Endothelial cell of umbilical vein (primary cell): ENCODE measurements around the gene ZNF891. TPM values are rescaled to one million over a fixed set of nuclear protein-coding genes. Genes with fewer than 3 reads are reported as not detected.

Source experiments
- BruUV-seq: library from RNA; stranded (reverse); fragments of 400-500 nt; replicated peaks from 2 replicates; lab custom pipeline; 2021; lab: Mats Ljungman, UMichigan
- CTCF ChIA-PET: fragments of 300-600, 350-600 bp; sonication (Branson Sonifier 250); formaldehyde crosslinking; loops from one replicate; lab custom pipeline; 2021; ENCODE audit warnings: antibody characterized with exemption, inconsistent platforms; lab: Charles Lee
- POLR2A ChIA-PET: fragments of 300-600, 350-600 bp; sonication (Branson Sonifier 250); formaldehyde crosslinking; loops from one replicate; lab custom pipeline; 2021; ENCODE audit warnings: antibody characterized with exemption, inconsistent platforms; lab: Charles Lee
- DNase-seq: peaks from one replicate; pipeline ENCODE4 v3.0.0-alpha.2; 2011; ENCODE audit warnings: low read depth, low spot score
- FAIRE-seq: peaks from 2 replicates; lab custom pipeline; 2011; peaks lifted over from hg19 to GRCh38; lab: Jason Lieb, UNC
- H2AFZ ChIP-seq: 2 replicates; pipeline ENCODE4 v1.6.0; 2012; ENCODE audit warnings: low read depth, low read length, control low read depth, inconsistent platforms
- H3K27ac ChIP-seq: 2 replicates; pipeline ENCODE4 v1.5.1; 2011; ENCODE audit warnings: low read depth, mild to moderate bottlenecking, control low read depth, low read length, moderate library complexity; ENCODE audit not compliant: insufficient read depth
- H3K27me3 ChIP-seq, 2 experiments: 2 replicates each; pipeline versions ENCODE4 v1.6.0 to v1.6.1; 2011; ENCODE audit warnings: low read length in 2 of 2, mixed read lengths in 1 of 2; ENCODE audit not compliant: control insufficient read depth in 2 of 2, insufficient read depth in 2 of 2
- H3K36me3 ChIP-seq, 2 experiments: 2 replicates in 1 of 2; 3 replicates in 1 of 2; pipeline ENCODE4 v1.5.1; 2011; ENCODE audit warnings: low read length in 2 of 2, mild to moderate bottlenecking in 1 of 2, moderate library complexity in 1 of 2; ENCODE audit not compliant: control insufficient read depth in 2 of 2, insufficient read depth in 2 of 2; ENCODE audit errors: extremely low read depth in 1 of 2
- H3K4me1 ChIP-seq: 3 replicates; pipeline ENCODE4 v1.5.1; 2011; ENCODE audit warnings: mild to moderate bottlenecking, low read length; ENCODE audit not compliant: control insufficient read depth, insufficient read depth; ENCODE audit errors: extremely low read depth
- H3K4me2 ChIP-seq: 2 replicates; pipeline ENCODE4 v1.6.1; 2011; ENCODE audit warnings: low read length, control low read depth, mixed read lengths; ENCODE audit not compliant: insufficient read depth
- H3K4me3 ChIP-seq, 3 experiments: fragments of 200-600 bp in 1 of 3; sonication (generic), shearing (Covaris generic) in 1 of 3; replicated peaks in 1 of 3; 2 replicates each; pipeline ENCODE4 v1.5.1; 2011 to 2016; ENCODE audit warnings: control low read depth in 3 of 3, low read length in 3 of 3, mild to moderate bottlenecking in 2 of 3, inconsistent platforms in 1 of 3, low read depth in 1 of 3, moderate library complexity in 1 of 3; ENCODE audit not compliant: insufficient read depth in 1 of 3
- H3K79me2 ChIP-seq: 2 replicates; pipeline ENCODE4 v1.6.0; 2012; ENCODE audit warnings: low read length, inconsistent platforms; ENCODE audit not compliant: control insufficient read depth, insufficient read depth
- H3K9ac ChIP-seq: replicated peaks from 2 replicates; pipeline ENCODE3; 2011; ENCODE audit warnings: low read length, control low read depth; ENCODE audit not compliant: insufficient read depth; ENCODE audit errors: extremely low read depth
- H3K9me1 ChIP-seq: replicated peaks from 3 replicates; pipeline ENCODE4 v1.6.0; 2011; ENCODE audit warnings: mild to moderate bottlenecking, low read length; ENCODE audit not compliant: control insufficient read depth, insufficient read depth; ENCODE audit errors: extremely low read depth
- H3K9me3 ChIP-seq: replicated peaks from 2 replicates; pipeline ENCODE4 v1.5.1; 2012; ENCODE audit warnings: low read length, inconsistent platforms; ENCODE audit not compliant: control insufficient read depth, insufficient read depth
- H4K20me1 ChIP-seq: replicated peaks from 2 replicates; pipeline ENCODE3; 2011; ENCODE audit warnings: mild to moderate bottlenecking, low read length; ENCODE audit not compliant: control insufficient read depth, insufficient read depth; ENCODE audit errors: extremely low read depth
- EZH2 ChIP-seq: IDR thresholded peaks from 2 replicates; pipeline ENCODE4 v1.6.1; 2012; ENCODE audit warnings: borderline replicate concordance, low read depth, mild to moderate bottlenecking, moderate library complexity, low read length, inconsistent platforms; ENCODE audit not compliant: severe bottlenecking
- FOS ChIP-seq: IDR thresholded peaks from 2 replicates; pipeline ENCODE4 v1.6.1; 2011; ENCODE audit warnings: mild to moderate bottlenecking, low read length, moderate library complexity, borderline replicate concordance; ENCODE audit not compliant: insufficient read depth
- GATA2 ChIP-seq: IDR thresholded peaks from 2 replicates; pipeline ENCODE4 v1.7.0; 2011; ENCODE audit warnings: low read depth, mild to moderate bottlenecking, moderate library complexity, mixed read lengths, low read length; ENCODE audit not compliant: insufficient read length, insufficient read depth
- JUN ChIP-seq: IDR thresholded peaks from 2 replicates; pipeline ENCODE4 v1.6.1; 2011; ENCODE audit warnings: borderline replicate concordance, low read depth; ENCODE audit not compliant: insufficient read length, insufficient read depth
- MYC ChIP-seq: IDR thresholded peaks from one replicate; pipeline ENCODE4 v1.6.1; 2011; ENCODE audit warnings: mild to moderate bottlenecking, low read depth, low read length
- POLR2A ChIP-seq: IDR thresholded peaks from 2 replicates; pipeline ENCODE4 v1.6.1; 2012; ENCODE audit warnings: low read depth, mild to moderate bottlenecking, control low read depth, low read length
- POLR2AphosphoS5 ChIP-seq: IDR thresholded peaks from 2 replicates; pipeline ENCODE4 v1.6.1; 2012; ENCODE audit warnings: low read depth, mild to moderate bottlenecking, control low read depth, low read length, moderate library complexity; ENCODE audit not compliant: insufficient read depth
- dilution Hi-C: fragments of 300-500 bp; cut with MboI; formaldehyde crosslinking; loops from one replicate; pipeline ENCODE4 v1.15.0; 2019; ENCODE audit warnings: low sequenced_read_pairs; ENCODE audit not compliant: extremely low pct_ligation_motif_present
- intact Hi-C: fragments of 100-400 bp; cut with micrococcal nuclease; formaldehyde crosslinking; loops from one replicate; pipeline ENCODE4 v1.10.0; 2022
- polyA plus RNA-seq, 4 experiments: library from polyadenylated mRNA; depleted of rRNA in 3 of 4; stranded (reverse) in 3 of 4; unstranded in 1 of 4; fragments of >200 nt; gene quantifications; 2 replicates each; pipeline versions ENCODE4 v1.2.1 to v1.2.3, GENCODE V29; 2011 to 2012; ENCODE audit warnings: missing spikeins in 1 of 4
- total RNA-seq: library from RNA; stranded (reverse); gene quantifications from 2 replicates; pipeline ENCODE4 v1.2.3, GENCODE V29; 2021
- TF ChIP-seq, protein P1 (sequence below): IDR thresholded peaks from 2 replicates; pipeline ENCODE4 v1.6.1; 2011; ENCODE audit not compliant: insufficient read depth, insufficient read length
- TF ChIP-seq, protein P2 (sequence below), 2 donors: IDR thresholded peaks; 1 replicate in 1 of 2; 2 replicates in 1 of 2; pipeline ENCODE4 v1.5.1; 2011; ENCODE audit warnings: low read length in 2 of 2, mild to moderate bottlenecking in 2 of 2, moderate library complexity in 2 of 2, control low read depth in 1 of 2, inconsistent platforms in 1 of 2, low read depth in 1 of 2; ENCODE audit not compliant: insufficient read depth in 1 of 2; ENCODE audit errors: extremely low read depth in 1 of 2

ZNF891 gene
- total and polyA plus RNA-seq, 2 donors (not counting 3 experiments of a cell fraction or from before 2014, with no cell fraction given): 0.32 to 1.5 TPM

DNA sequence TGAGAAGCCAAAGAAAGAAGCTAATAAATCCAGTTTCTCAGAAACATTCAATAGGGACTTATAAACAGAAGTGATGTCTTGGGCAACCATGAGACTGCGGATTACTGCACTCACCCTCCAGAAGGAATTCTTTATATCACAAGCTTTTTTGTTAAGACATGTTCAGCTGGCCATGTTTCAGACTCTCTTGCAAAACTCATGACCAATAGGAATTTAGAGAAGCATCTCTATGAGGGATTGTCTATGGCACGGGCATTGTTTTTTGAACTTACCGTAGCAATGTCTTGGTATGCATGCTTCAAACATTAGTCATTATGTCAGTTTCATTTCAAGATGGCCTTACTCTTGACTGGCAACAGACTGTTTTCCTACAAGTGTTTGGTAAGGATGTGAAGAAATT, 35.7 kb upstream of the ZNF891 start:
- H2AFZ ChIP-seq: no peak overlapping the region
- no peaks in the 10 kb centered on the region for H3K4me1 ChIP-seq
- ChIA-PET CTCF (no interaction called here), POLR2A (no interaction called here)
- no peaks in the 10 kb centered on the region for H4K20me1 ChIP-seq
- H3K27me3 ChIP-seq: no peaks in the 10 kb centered on the region
- BruUV-seq: no TSS peak
- H3K9me3 ChIP-seq: no peaks in the 10 kb centered on the region
- no peak for DNase-seq
- TF ChIP-seq, protein P1, sequence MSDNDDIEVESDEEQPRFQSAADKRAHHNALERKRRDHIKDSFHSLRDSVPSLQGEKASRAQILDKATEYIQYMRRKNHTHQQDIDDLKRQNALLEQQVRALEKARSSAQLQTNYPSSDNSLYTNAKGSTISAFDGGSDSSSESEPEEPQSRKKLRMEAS: no peak
- TF ChIP-seq MYC (no peak), FOS (no peak), POLR2AphosphoS5 (no peak), POLR2A (no peak), JUN (no peak), EZH2 (no peak), GATA2 (no peak)
- TF ChIP-seq, protein P2, sequence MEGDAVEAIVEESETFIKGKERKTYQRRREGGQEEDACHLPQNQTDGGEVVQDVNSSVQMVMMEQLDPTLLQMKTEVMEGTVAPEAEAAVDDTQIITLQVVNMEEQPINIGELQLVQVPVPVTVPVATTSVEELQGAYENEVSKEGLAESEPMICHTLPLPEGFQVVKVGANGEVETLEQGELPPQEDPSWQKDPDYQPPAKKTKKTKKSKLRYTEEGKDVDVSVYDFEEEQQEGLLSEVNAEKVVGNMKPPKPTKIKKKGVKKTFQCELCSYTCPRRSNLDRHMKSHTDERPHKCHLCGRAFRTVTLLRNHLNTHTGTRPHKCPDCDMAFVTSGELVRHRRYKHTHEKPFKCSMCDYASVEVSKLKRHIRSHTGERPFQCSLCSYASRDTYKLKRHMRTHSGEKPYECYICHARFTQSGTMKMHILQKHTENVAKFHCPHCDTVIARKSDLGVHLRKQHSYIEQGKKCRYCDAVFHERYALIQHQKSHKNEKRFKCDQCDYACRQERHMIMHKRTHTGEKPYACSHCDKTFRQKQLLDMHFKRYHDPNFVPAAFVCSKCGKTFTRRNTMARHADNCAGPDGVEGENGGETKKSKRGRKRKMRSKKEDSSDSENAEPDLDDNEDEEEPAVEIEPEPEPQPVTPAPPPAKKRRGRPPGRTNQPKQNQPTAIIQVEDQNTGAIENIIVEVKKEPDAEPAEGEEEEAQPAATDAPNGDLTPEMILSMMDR (IDR thresholded peaks at IDR 0.05; ENCODE audit: extremely low read depth in 1 of 2, insufficient read depth in 1 of 2, low read depth in 1 of 2, low read length in 2 of 2): no peak
- H3K27ac ChIP-seq: no peak overlapping the region
- dilution Hi-C loops (no loop called here), intact Hi-C loops (no loop called here)
- H3K9me1 ChIP-seq: no peaks in the 10 kb centered on the region
- FAIRE-seq: no peak
- H3K36me3 ChIP-seq: no peaks in the 10 kb centered on the region
- H3K9ac ChIP-seq: no peak overlapping the region
- no peak overlapping the region for H3K4me2 ChIP-seq
- no peak overlapping the region for H3K4me3 ChIP-seq
- H3K79me2 ChIP-seq: no peaks in the 10 kb centered on the region
